ENCODE results near the gene RPS6KA1. TPM values are rescaled to one million over a fixed set of nuclear protein-coding genes. Genes with fewer than 3 reads are reported as not detected.
"Not testable (repeated sequence)": the region's sequence is repeated elsewhere in the genome, so short reads cannot be mapped to it uniquely, and the experiment has no call there.

Gene RPS6KA1
- total RNA-seq, 1 donor from 2014 or later: 9.6 TPM

GRCh38 chr1:26603856-26604255 lies 74.3 kb downstream of the RPS6KA1 start:
- no peak for TF ChIP-seq CTCF (IDR thresholded peaks at IDR 0.05)
- Histone ChIP-seq H3K27me3 (no peaks in the 10 kb centered on the region), H3K36me3 (no peaks in the 10 kb centered on the region), H3K9me3 (no peaks in the 10 kb centered on the region), H3K4me3 (no peak overlapping the region), H3K4me1 (no peaks in the 10 kb centered on the region), H3K27ac (no peak overlapping the region)
- DNase-seq (ENCODE audit: low spot score in 2 of 2): no peak
- intact Hi-C loops (cut with DNase I): loop anchor here (1.0 to 5.0 kb wide), 2 partner anchors 73 to 273 kb away; no protein-coding TSS in a partner anchor

- Histone ChIP-seq H3K4me1 (no peaks in the 10 kb centered on the region), H3K9me3 (no peaks in the 10 kb centered on the region), H3K36me3 (no peaks in the 10 kb centered on the region), H3K4me3 (no peak overlapping the region), H3K27ac (no peak overlapping the region), H3K27me3 (no peaks in the 10 kb centered on the region)
- no peak for DNase-seq (ENCODE audit: low spot score in 2 of 2)
- TF ChIP-seq CTCF (IDR thresholded peaks at IDR 0.05): no peak
- intact Hi-C loops (cut with DNase I): no loop called here
These were observed 77.6 kb downstream of the RPS6KA1 start for GRCh38 chr1:26607186-26607585.

- Histone ChIP-seq H3K27ac (no peak overlapping the region), H3K4me1 (no peaks in the 10 kb centered on the region), H3K9me3 (no peaks in the 10 kb centered on the region), H3K27me3 (no peaks in the 10 kb centered on the region), H3K4me3 (no peak overlapping the region), H3K36me3 (no peaks in the 10 kb centered on the region)
- intact Hi-C loops (cut with DNase I): no loop called here
- TF ChIP-seq CTCF (IDR thresholded peaks at IDR 0.05): no peak
- DNase-seq (ENCODE audit: low spot score in 2 of 2): no peak
These were observed 79.3 kb downstream of the RPS6KA1 start for GRCh38 chr1:26608895-26609294.

GRCh38 chr1:26610781-26611180 lies 81.2 kb downstream of the RPS6KA1 start:
- H3K9me3 ChIP-seq: no peaks in the 10 kb centered on the region
- intact Hi-C loops (cut with DNase I): no loop called here
- H3K27ac ChIP-seq: no peak overlapping the region
- no peak overlapping the region for H3K4me3 ChIP-seq
- H3K27me3 ChIP-seq: no peaks in the 10 kb centered on the region
- TF ChIP-seq CTCF (IDR thresholded peaks at IDR 0.05): no peak
- H3K36me3 ChIP-seq: no peaks in the 10 kb centered on the region
- no peaks in the 10 kb centered on the region for H3K4me1 ChIP-seq
- no peak for DNase-seq (ENCODE audit: low spot score in 2 of 2)

GRCh38 chr1:26612627-26613026 lies 83.1 kb downstream of the RPS6KA1 start:
- DNase-seq (ENCODE audit: low spot score in 2 of 2): peak in 1 of 2 donors; percentile 5
- H3K27ac ChIP-seq; H3K4me3 ChIP-seq; H3K36me3 ChIP-seq; H3K27me3 ChIP-seq; H3K9me3 ChIP-seq; intact Hi-C loops (cut with DNase I); H3K4me1 ChIP-seq: not testable (repeated sequence)

- TF ChIP-seq CTCF (IDR thresholded peaks at IDR 0.05): no peak
- peak in 1 of 2 donors; percentile 4 for DNase-seq (ENCODE audit: low spot score in 2 of 2)
- H3K27me3 ChIP-seq: no peaks in the 10 kb centered on the region
- H3K4me1 ChIP-seq: peaks cover 0 to 11% of the 10 kb centered on the region in 2 donors
- no peak overlapping the region for H3K4me3 ChIP-seq
- no peak overlapping the region for H3K27ac ChIP-seq
- no peaks in the 10 kb centered on the region for H3K36me3 ChIP-seq
- no peaks in the 10 kb centered on the region for H3K9me3 ChIP-seq
- intact Hi-C loops (cut with DNase I): no loop called here
These were observed 85.3 kb downstream of the RPS6KA1 start for GRCh38 chr1:26614655-26615411.
